KMS-11 (cell line): ENCODE measurements around the gene MACROD2.

ENCODE experiments used
- H2AFZ ChIP-seq: fragments of 200-600 bp; sonication (generic); 2 replicates; pipeline ENCODE4 v1.6.1; 2016; ENCODE audit warnings: antibody characterized with exemption, mixed run types, low read depth
- H3K27ac ChIP-seq: fragments of 200-600 bp; sonication (generic); 2 replicates; pipeline ENCODE4 v1.6.1; 2016; ENCODE audit warnings: mild to moderate bottlenecking, mixed run types
- H3K27me3 ChIP-seq: fragments of 200-600 bp; sonication (generic); 2 replicates; pipeline ENCODE4 v1.6.1; 2017; ENCODE audit warnings: mild to moderate bottlenecking, low read depth, mixed run types, moderate library complexity; ENCODE audit not compliant: insufficient read depth
- H3K36me3 ChIP-seq: fragments of 200-600 bp; sonication (generic); 2 replicates; pipeline ENCODE4 v1.6.1; 2017; ENCODE audit warnings: mild to moderate bottlenecking, mixed run types; ENCODE audit not compliant: insufficient read depth
- H3K4me1 ChIP-seq: fragments of 200-600 bp; sonication (generic); 2 replicates; pipeline ENCODE4 v1.6.1; 2016; ENCODE audit warnings: mild to moderate bottlenecking, low read depth, mixed run types; ENCODE audit not compliant: poor library complexity, severe bottlenecking
- H3K4me2 ChIP-seq: fragments of 200-600 bp; sonication (generic); 2 replicates; pipeline ENCODE4 v1.7.0; 2016; ENCODE audit warnings: mild to moderate bottlenecking, mixed run types
- H3K4me3 ChIP-seq: fragments of 200-600 bp; sonication (generic); IDR thresholded peaks from 2 replicates; pipeline ENCODE4 v1.6.1; 2017; ENCODE audit warnings: low read depth, low read length, mixed read lengths; ENCODE audit not compliant: insufficient read depth
- H3K79me2 ChIP-seq: fragments of 200-600 bp; sonication (generic); 2 replicates; pipeline ENCODE4 v1.6.1; 2016; ENCODE audit warnings: low read depth, mixed run types; ENCODE audit not compliant: insufficient read depth
- H3K9ac ChIP-seq: fragments of 200-600 bp; sonication (generic); 2 replicates; pipeline ENCODE4 v1.6.1; 2016; ENCODE audit warnings: mild to moderate bottlenecking, mixed run types
- H4K20me1 ChIP-seq: fragments of 200-600 bp; sonication (generic); 2 replicates; pipeline ENCODE4 v1.6.1; 2016; ENCODE audit warnings: mild to moderate bottlenecking, mixed run types; ENCODE audit not compliant: insufficient read depth
- CTCF ChIP-seq: fragments of 200-600 bp; sonication (generic); conservative IDR thresholded peaks from 2 replicates; pipeline ENCODE4 v1.6.1; 2017; ENCODE audit warnings: low read depth, mild to moderate bottlenecking, antibody characterized with exemption, low read length, moderate library complexity, mixed read lengths

Gene MACROD2

GRCh38 chr20:14413835-14414234, 418.5 kb downstream of the MACROD2 start:
- no peaks in the 10 kb centered on the region for H3K4me1 ChIP-seq
- H3K27me3 ChIP-seq: no peaks in the 10 kb centered on the region
- no peak for TF ChIP-seq CTCF
- H3K36me3 ChIP-seq: no peaks in the 10 kb centered on the region
- no peak overlapping the region for H3K27ac ChIP-seq
- H3K4me3 ChIP-seq: no peak overlapping the region
- H2AFZ ChIP-seq: no peak overlapping the region
- no peaks in the 10 kb centered on the region for H4K20me1 ChIP-seq
- no peak overlapping the region for H3K4me2 ChIP-seq
- H3K79me2 ChIP-seq: no peaks in the 10 kb centered on the region
- H3K9ac ChIP-seq: no peak overlapping the region

- no peaks in the 10 kb centered on the region for H3K4me1 ChIP-seq
- no peak overlapping the region for H2AFZ ChIP-seq
- no peak overlapping the region for H3K9ac ChIP-seq
- no peaks in the 10 kb centered on the region for H4K20me1 ChIP-seq
- no peak for TF ChIP-seq CTCF
- no peak overlapping the region for H3K4me2 ChIP-seq
- H3K79me2 ChIP-seq: no peaks in the 10 kb centered on the region
- no peak overlapping the region for H3K27ac ChIP-seq
- no peaks in the 10 kb centered on the region for H3K36me3 ChIP-seq
- H3K27me3 ChIP-seq: no peaks in the 10 kb centered on the region
- H3K4me3 ChIP-seq: no peak overlapping the region
Measured at GRCh38 chr20:14414560-14414959, 419.2 kb downstream of the MACROD2 start.

- Histone ChIP-seq H3K4me2 (no peak overlapping the region), H4K20me1 (no peaks in the 10 kb centered on the region), H3K27me3 (no peaks in the 10 kb centered on the region), H2AFZ (no peak overlapping the region), H3K4me1 (no peaks in the 10 kb centered on the region), H3K36me3 (no peaks in the 10 kb centered on the region), H3K27ac (no peak overlapping the region), H3K79me2 (no peaks in the 10 kb centered on the region), H3K9ac (no peak overlapping the region), H3K4me3 (no peak overlapping the region)
- TF ChIP-seq CTCF: no peak
Measured at GRCh38 chr20:14415467-14415866, 420.2 kb downstream of the MACROD2 start.

GRCh38 chr20:14418376-14418775, 423.1 kb downstream of the MACROD2 start:
- H3K27ac ChIP-seq: no peak overlapping the region
- no peak for TF ChIP-seq CTCF
- no peaks in the 10 kb centered on the region for H3K36me3 ChIP-seq

More at GRCh38 chr20:14418376-14418775, 423.1 kb downstream of the MACROD2 start:
- Histone ChIP-seq H3K27me3 (no peaks in the 10 kb centered on the region), H3K4me1 (no peaks in the 10 kb centered on the region), H3K4me2 (no peak overlapping the region), H4K20me1 (no peaks in the 10 kb centered on the region), H3K4me3 (no peak overlapping the region), H3K79me2 (no peaks in the 10 kb centered on the region), H3K9ac (no peak overlapping the region), H2AFZ (no peak overlapping the region)
